ENCODE measurements around the gene SMAD7. TPM values are rescaled to one million over a fixed set of nuclear protein-coding genes. Genes with fewer than 3 reads are reported as not detected.
A peak's percentile ranks its signal among the peaks of the same experiment; 100 is the strongest.

SMAD7 gene
- total and polyA plus RNA-seq, 10 of the 15 experiments (the other 5 are each of a cell fraction or from before 2014, with no cell fraction given) = 1.3 to 22.5 (median 8.0) TPM

DNA sequence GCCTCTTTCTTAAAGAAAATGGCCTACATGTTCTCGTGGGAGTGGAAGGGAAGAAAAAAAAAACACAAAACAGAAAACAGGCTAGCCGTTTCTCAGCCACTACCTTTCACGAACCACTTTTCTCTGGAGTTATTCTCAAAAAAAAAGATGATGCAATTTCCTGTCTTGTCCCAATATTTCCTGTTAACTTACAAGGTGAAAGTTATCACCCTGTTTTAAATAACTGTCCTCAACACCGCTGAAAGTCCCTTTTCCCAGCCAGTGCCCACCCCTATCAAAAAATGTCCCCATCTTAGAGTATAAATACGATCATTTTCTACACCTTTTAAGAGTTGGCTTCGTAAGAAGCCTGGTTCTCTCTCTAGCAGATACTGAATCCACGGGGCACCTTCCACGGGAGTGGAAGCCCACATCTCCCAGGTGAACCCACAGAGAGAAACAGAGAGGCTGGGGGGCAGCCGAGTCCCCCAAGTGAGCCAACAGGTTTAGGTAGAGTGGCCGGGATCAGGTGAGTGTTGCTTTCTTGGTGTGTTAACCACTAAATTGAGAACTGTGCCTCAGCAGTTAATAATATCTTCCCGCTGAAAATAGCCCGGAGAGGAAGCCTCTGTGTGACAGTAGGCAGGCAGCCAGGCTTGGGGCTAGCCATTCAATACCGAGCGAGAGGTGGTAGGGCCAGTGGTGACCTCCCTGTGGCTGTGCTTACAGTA, 15.9 kb downstream of the SMAD7 start (continued):
- peak; percentile 69 for TF ChIP-seq MEF2B (IDR thresholded peaks at IDR 0.05; ENCODE audit: partially characterized antibody, poor library complexity, severe bottlenecking)
- no peak for TF ChIP-seq CBX3 (IDR thresholded peaks at IDR 0.05; ENCODE audit: borderline replicate concordance, low read depth)
- TF ChIP-seq RUNX3 (IDR thresholded peaks at IDR 0.05; ENCODE audit: low read length) = peak; percentile 82
- peak; percentile 52 to 56; a peak in 2 of 4 replicates for TF ChIP-seq BHLHE40 (IDR thresholded peaks at IDR 0.05; ENCODE audit: borderline replicate concordance in 1 of 2, low read depth in 2 of 2, low read length in 1 of 2)
- TF ChIP-seq GATAD2B (conservative IDR thresholded peaks at IDR 0.05; ENCODE audit: low read depth) = peak; percentile 67
- no peak for TF ChIP-seq KLF5 (IDR thresholded peaks at IDR 0.05; ENCODE audit: partially characterized antibody)
- peak; percentile 53; the same call in 1 of the 2 replicates for TF ChIP-seq YY1 (IDR thresholded peaks at IDR 0.05; ENCODE audit: low read depth, low read length)
- TF ChIP-seq MLLT1 (IDR thresholded peaks at IDR 0.05) = peak; percentile 50
- TF ChIP-seq FOS (IDR thresholded peaks at IDR 0.05; ENCODE audit: borderline replicate concordance, extremely low read depth, insufficient read length) = no peak
- no peak for TF ChIP-seq TCF3 (IDR thresholded peaks at IDR 0.05; ENCODE audit: borderline replicate concordance, insufficient read depth, low read depth, low read length)
- peak; percentile 38 for TF ChIP-seq RELA (IDR thresholded peaks at IDR 0.05; ENCODE audit: borderline replicate concordance, partially characterized antibody)
- no peak for TF ChIP-seq ZSCAN29 (IDR thresholded peaks at IDR 0.05)
- TF ChIP-seq ZNF687 (IDR thresholded peaks at IDR 0.05) = 0 out of 2 replicates have a peak, but pooled peaks have one; percentile 52
- TF ChIP-seq CBFB (IDR thresholded peaks at IDR 0.05; ENCODE audit: low read depth) = peak; percentile 29; the same call in 1 of the 2 replicates
- no peak; the same call in 1 of the 2 replicates for TF ChIP-seq ZBTB40 (IDR thresholded peaks at IDR 0.05; ENCODE audit: borderline replicate concordance)
- peak; percentile 52 for TF ChIP-seq EED (IDR thresholded peaks at IDR 0.05; ENCODE audit: low read depth)
- TF ChIP-seq, protein P1, sequence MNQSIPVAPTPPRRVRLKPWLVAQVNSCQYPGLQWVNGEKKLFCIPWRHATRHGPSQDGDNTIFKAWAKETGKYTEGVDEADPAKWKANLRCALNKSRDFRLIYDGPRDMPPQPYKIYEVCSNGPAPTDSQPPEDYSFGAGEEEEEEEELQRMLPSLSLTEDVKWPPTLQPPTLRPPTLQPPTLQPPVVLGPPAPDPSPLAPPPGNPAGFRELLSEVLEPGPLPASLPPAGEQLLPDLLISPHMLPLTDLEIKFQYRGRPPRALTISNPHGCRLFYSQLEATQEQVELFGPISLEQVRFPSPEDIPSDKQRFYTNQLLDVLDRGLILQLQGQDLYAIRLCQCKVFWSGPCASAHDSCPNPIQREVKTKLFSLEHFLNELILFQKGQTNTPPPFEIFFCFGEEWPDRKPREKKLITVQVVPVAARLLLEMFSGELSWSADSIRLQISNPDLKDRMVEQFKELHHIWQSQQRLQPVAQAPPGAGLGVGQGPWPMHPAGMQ (IDR thresholded peaks at IDR 0.05; ENCODE audit: borderline replicate concordance) = no peak
- TF ChIP-seq HDAC2 (IDR thresholded peaks at IDR 0.05) = no peak
- 0 out of 2 replicates have a peak, but pooled peaks have one; percentile 41 for TF ChIP-seq NBN (IDR thresholded peaks at IDR 0.05)
